ENCODE results near the gene PSME3IP1. TPM values are rescaled to one million over a fixed set of nuclear protein-coding genes. Genes with fewer than 3 reads are reported as not detected.

PSME3IP1 gene
- polyA plus RNA-seq, 1 experiment = 68.9 TPM

DNA sequence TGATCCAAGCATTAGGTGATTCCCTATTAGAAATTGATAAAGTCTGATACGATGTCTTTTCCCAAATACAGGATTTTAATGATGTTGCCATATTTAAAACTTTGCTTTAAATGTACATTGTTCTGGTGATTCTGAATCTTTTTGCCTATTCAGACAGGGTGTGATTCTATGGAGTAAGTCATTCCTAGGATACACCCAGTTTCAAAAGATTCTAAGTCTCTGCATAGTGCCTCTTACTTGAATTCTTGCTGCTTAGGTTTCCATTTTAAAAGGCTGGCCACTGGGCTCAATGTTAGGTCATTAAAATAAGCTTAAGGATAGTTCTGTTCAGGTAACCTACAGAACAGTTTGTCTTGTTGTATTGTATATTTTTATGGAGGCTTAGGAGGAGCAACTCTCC, 37.2 kb upstream of the PSME3IP1 start:
- DNase-seq (ENCODE audit: low read depth, low spot score) = no peak
- Histone ChIP-seq H3K27me3 (ENCODE audit: control insufficient read depth, insufficient read depth, low read length) (no peaks in the 10 kb centered on the region), H3K9me3 (ENCODE audit: control insufficient read depth, insufficient read depth, low read length) (no peaks in the 10 kb centered on the region), H3K27ac (ENCODE audit: low read depth, low read length) (no peak overlapping the region), H3K4me3 (ENCODE audit: low read depth, low read length) (no peak overlapping the region)
- ChIA-PET CTCF (interaction anchor here (0.7 kb wide), 1 partner anchor 130 kb away, joined by 4 read pairs; the partner anchor contains the start of gene CPNE2), POLR2A (no interaction called here)
- TF ChIP-seq, protein P1, sequence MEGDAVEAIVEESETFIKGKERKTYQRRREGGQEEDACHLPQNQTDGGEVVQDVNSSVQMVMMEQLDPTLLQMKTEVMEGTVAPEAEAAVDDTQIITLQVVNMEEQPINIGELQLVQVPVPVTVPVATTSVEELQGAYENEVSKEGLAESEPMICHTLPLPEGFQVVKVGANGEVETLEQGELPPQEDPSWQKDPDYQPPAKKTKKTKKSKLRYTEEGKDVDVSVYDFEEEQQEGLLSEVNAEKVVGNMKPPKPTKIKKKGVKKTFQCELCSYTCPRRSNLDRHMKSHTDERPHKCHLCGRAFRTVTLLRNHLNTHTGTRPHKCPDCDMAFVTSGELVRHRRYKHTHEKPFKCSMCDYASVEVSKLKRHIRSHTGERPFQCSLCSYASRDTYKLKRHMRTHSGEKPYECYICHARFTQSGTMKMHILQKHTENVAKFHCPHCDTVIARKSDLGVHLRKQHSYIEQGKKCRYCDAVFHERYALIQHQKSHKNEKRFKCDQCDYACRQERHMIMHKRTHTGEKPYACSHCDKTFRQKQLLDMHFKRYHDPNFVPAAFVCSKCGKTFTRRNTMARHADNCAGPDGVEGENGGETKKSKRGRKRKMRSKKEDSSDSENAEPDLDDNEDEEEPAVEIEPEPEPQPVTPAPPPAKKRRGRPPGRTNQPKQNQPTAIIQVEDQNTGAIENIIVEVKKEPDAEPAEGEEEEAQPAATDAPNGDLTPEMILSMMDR (IDR thresholded peaks at IDR 0.05; ENCODE audit: low read depth, low read length) = no peak

DNA sequence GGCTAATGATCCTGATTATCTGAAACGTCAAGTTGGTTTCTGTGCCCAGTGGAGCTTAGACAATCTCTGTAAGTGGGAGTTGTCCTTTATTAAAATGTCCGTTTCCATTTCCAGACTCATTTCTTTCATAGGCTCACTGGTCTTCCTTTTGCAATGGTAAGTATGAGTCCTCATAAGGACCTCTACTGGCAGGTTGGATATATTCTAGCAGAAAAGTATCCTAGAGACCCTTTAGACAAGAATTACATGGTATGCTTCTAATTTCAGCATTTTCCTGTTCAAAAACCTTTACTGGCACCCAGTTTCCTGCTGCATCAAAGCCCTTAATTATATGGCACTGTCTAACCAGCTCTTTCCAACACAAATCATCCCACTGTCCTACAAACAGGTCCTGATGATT, 31.1 kb upstream of the PSME3IP1 start:
- Histone ChIP-seq H3K4me3 (ENCODE audit: low read depth, low read length) (no peak overlapping the region), H3K27me3 (ENCODE audit: control insufficient read depth, insufficient read depth, low read length) (no peaks in the 10 kb centered on the region), H3K27ac (ENCODE audit: low read depth, low read length) (no peak overlapping the region), H3K9me3 (ENCODE audit: control insufficient read depth, insufficient read depth, low read length) (peaks cover 13% of the 10 kb centered on the region)
- TF ChIP-seq, protein P1 (IDR thresholded peaks at IDR 0.05; ENCODE audit: low read depth, low read length) = no peak
- CTCF ChIA-PET = no interaction called here
- DNase-seq (ENCODE audit: low read depth, low spot score) = no peak
- POLR2A ChIA-PET = no interaction called here

DNA sequence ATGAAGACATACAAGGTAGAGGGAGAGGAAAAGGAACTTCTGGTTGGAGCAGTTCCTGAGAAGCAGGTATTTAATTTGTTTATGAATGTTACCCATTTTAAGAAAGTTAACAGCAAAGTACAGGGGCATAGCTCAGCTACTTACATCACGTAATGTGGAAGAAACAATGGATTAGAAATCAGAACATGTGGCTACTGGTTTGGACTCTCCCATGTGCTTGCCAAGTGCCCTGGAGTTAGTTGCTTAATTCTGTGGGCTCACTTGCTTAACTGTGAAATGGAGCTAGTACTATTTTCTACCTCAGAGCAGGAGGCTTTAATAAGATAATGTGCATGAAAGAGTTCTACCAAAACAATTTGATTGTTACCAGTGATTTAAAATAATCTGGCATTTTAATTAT, 27.6 kb upstream of the PSME3IP1 start:
- ChIA-PET CTCF (interaction anchor here (1.6 kb wide), 1 partner anchor 129 kb away, joined by 4 read pairs; no protein-coding TSS in a partner anchor), POLR2A (no interaction called here)
- H3K27ac ChIP-seq (ENCODE audit: low read depth, low read length) = no peak overlapping the region
- H3K4me3 ChIP-seq (ENCODE audit: low read depth, low read length) = no peak overlapping the region
- TF ChIP-seq, protein P1 (IDR thresholded peaks at IDR 0.05; ENCODE audit: low read depth, low read length) = no peak
- H3K27me3 ChIP-seq (ENCODE audit: control insufficient read depth, insufficient read depth, low read length) = no peaks in the 10 kb centered on the region
- peaks cover 13% of the 10 kb centered on the region for H3K9me3 ChIP-seq (ENCODE audit: control insufficient read depth, insufficient read depth, low read length)
- DNase-seq (ENCODE audit: low read depth, low spot score) = no peak

DNA sequence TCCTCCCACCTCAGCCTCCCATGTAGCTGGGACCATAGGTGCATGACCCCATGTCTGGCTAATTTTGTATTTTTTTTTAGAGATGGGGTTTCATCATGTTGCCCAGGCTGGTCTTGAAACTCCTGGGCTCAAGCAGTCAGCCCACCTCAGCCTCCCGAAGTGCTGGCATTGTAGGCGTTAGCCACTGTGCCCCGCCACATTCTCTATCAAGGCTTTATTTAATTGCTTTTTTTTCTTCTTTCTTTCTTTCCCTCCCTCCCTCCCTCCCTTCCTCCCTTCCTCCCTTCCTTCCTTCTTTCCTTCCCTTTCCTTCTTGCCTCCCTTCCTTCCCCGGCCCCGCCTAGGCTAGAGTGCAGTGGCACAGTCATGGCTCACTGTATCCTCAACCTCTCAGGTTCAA, 23.9 kb upstream of the PSME3IP1 start:
- ChIA-PET CTCF (no interaction called here), POLR2A (no interaction called here)
- Histone ChIP-seq H3K4me3 (ENCODE audit: low read depth, low read length) (no peak overlapping the region), H3K9me3 (ENCODE audit: control insufficient read depth, insufficient read depth, low read length) (peaks cover 3% of the 10 kb centered on the region; the same call in 1 of the 2 replicates), H3K27me3 (ENCODE audit: control insufficient read depth, insufficient read depth, low read length) (no peaks in the 10 kb centered on the region), H3K27ac (ENCODE audit: low read depth, low read length) (no peak overlapping the region)
- DNase-seq (ENCODE audit: low read depth, low spot score) = no peak
- TF ChIP-seq, protein P1 (IDR thresholded peaks at IDR 0.05; ENCODE audit: low read depth, low read length) = no peak

DNA sequence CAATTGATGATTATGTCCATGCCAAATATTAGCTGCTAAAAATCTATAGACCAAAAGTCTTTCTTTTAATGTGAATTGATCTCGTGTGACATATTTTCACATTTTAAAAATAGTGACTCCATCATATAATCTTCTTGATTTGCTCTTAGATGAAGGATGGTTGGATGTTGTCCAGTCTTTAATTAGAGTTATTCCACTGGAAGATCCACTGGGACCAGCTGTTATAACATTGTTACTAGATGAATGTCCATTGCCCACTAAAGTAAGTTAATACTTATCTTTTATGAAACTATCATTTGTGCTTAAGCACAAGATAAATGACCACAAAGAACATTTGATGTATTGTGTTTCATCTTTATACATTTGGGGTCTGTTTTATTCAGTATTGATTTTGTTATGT, 23.1 kb upstream of the PSME3IP1 start:
- H3K9me3 ChIP-seq (ENCODE audit: control insufficient read depth, insufficient read depth, low read length) = no peaks in the 10 kb centered on the region
- POLR2A ChIA-PET = no interaction called here
- no peak overlapping the region for H3K27ac ChIP-seq (ENCODE audit: low read depth, low read length)
- no peak for DNase-seq (ENCODE audit: low read depth, low spot score)
- TF ChIP-seq, protein P1 (IDR thresholded peaks at IDR 0.05; ENCODE audit: low read depth, low read length) = no peak
- H3K27me3 ChIP-seq (ENCODE audit: control insufficient read depth, insufficient read depth, low read length) = no peaks in the 10 kb centered on the region
- H3K4me3 ChIP-seq (ENCODE audit: low read depth, low read length) = no peak overlapping the region
- CTCF ChIA-PET = no interaction called here
